ENCODE results near the gene LAMP5.

The LAMP5 gene

DNA sequence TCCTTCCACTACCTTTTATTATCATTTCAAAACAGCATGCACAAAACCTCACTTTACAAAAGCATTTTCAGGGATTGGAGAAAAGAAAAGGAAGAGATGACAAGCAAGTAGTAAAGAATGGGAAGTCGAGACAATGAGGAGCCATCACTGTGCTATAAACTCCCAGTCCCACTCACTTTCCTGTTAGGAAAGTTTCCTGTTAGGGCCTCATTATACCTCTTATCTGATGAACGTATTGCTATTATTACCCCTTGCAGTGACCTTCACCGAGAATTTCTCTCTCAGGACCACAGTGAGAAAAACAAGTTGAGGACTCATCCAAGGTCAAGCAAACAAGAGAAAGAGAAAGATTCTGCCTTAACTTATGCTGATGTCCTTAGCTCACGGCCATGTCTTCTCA, 28.8 kb downstream of the LAMP5 start:
- no peak for DNase-seq

DNA sequence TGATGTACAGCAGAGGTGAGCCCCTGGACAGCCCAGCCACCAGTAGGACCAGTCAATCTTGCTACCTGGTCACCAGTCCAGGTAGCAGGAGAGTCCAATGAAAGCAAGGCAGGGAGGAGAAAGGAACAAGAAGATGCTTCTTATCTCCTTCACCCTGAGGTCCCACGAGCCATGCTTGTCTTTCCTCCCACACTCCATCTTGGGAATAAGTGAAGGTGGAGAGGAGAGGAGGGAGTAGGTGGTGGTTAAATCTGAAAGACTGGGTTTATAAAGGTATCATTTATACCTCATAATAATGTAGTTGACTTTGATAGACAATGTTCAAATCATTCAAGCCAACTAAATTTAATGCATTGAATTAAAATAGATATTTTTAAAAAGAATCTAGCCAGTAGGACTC, 35.9 kb downstream of the LAMP5 start:
- DNase-seq: no peak

- DNase-seq: no peak
These were observed 36.5 kb downstream of the LAMP5 start for GRCh38 chr20:9550871-9551270.

DNA sequence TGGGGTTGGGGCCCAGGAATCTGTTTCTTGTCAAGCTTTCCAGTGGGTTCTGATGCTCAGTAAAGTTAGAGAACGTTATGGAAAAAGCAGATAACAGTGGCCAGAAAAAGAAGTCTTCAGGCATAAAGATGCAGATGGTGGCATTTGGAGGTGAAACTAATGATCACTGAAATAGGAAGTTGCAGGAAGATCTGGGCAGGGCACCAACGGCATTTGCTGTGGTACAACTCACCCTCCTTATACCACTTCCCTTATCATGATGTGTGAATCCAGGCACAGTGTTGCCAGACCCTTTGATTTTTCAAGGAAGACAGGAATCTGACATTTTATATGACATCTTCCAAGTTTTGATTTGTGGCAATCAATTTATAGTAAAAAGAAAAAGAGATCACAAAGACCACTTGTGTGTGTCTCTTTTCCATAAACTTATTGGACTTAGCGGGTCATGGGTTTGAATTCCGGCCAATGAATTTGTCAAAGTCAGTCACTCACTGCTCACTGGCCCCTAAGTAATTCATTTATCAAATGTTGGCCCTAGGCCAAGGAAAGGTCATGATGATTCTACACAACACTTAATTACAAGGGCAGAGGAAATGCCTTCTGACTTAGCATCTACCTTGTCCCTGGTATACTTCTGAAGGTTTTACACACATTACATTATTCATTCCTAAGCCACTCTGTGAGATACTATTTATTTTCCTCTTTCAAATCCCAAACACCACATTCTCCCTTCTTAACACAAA, 37.6 kb downstream of the LAMP5 start:
- no peak for DNase-seq

GRCh38 chr20:9555781-9556180, 41.4 kb downstream of the LAMP5 start:
- no peak for DNase-seq

GRCh38 chr20:9557411-9557810, 43.0 kb downstream of the LAMP5 start:
- DNase-seq: no peak

- no peak for DNase-seq
These were observed 51.6 kb downstream of the LAMP5 start for GRCh38 chr20:9565910-9566550.

DNA sequence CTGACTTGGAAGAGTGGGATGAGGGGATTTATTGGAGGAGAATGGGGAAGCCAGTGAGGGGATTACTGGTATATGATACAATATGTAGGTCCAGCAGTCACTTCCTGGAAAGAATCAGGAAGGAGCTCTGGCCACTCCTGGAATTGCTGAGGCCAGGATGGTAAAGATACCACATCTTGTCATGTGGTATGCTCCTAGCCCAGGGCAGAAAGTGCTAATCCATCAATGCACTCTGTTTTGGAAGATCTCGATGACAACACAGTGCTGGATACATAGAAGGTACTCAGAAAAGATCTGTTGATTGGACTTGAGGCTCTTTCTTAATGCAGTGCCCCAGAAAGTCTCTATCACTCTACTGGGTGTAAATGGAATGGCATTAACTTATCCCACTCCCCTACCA, 52.6 kb downstream of the LAMP5 start:
- DNase-seq: no peak

DNA sequence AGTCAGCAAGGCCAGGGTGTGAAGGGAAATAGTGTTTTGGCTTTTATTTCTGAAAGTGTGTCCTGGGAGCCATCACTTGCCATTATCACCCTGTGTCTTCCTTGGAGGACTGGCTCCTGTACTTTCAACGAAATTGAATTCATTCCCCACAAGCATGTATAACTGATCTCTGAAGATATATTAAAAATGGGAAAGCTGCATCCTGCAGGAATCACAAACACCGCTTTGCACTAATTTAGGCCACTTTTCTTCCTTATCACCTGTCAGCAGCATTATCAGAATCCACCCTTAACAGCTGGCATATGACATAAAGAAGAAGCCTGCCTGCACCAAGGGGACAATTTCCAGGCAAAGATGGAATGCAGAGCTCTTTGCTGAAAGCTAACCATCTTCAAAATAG, 56.2 kb downstream of the LAMP5 start:
- no peak for DNase-seq

GRCh38 chr20:9571783-9572182, 57.4 kb downstream of the LAMP5 start:
- no peak for DNase-seq

GRCh38 chr20:9572670-9573069, 58.3 kb downstream of the LAMP5 start:
- no peak for DNase-seq

DNA sequence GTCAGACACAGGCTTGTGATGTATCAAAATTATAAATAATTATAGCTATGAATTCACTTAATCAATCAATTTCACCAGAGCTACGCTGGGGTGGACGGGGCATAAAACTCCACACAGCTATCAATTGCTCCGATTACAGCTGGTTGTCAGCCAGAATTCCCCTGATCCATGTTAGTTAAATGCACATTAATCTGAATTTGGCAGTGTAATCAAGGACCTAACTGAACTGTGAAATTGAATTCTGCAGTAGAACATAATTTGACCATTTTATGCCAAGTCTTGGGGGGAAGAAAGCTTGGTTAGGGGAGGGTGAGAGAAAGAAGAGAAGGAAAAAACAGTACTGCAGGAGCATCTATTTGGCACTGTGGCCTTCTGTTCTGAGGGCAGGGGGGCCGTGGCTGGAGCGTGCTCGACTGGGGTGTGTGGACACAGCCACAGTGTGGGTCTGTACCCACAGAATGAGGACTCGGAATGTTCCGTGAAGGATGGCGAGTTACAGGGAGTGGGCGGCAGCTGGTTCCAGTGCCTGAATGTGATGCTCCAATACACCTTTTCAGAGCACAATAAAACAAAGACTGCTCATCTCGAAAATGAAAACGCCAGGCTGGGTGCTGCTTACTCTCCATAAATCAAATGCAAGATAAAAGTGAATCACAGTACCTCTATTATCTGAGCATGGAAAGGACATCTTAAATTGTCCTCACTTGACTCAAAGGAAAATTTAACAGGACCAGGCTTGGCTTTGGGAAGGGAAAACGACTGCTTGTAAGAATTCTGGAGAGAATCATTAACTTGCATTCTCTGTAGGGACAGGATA, 59.2 kb downstream of the LAMP5 start:
- DNase-seq: no peak

GRCh38 chr20:9574181-9574580, 59.8 kb downstream of the LAMP5 start:
- no peak for DNase-seq

GRCh38 chr20:9574776-9575175, 60.4 kb downstream of the LAMP5 start:
- no peak for DNase-seq

- DNase-seq: no peak
These were observed 61.4 kb downstream of the LAMP5 start for GRCh38 chr20:9575836-9576235.

GRCh38 chr20:9576695-9577094, 62.3 kb downstream of the LAMP5 start:
- DNase-seq: no peak

GRCh38 chr20:9577397-9577796, 63.0 kb downstream of the LAMP5 start:
- no peak for DNase-seq

GRCh38 chr20:9578594-9578993, 64.2 kb downstream of the LAMP5 start:
- DNase-seq: no peak
